GM18511 (cell line): ENCODE measurements around the gene NDUFS6.
"Not testable (repeated sequence)": the region's sequence is repeated elsewhere in the genome, so short reads cannot be mapped to it uniquely, and the experiment has no call there.

Experiments used
- ATAC-seq: cut with Tn5 transposase; IDR thresholded peaks from one replicate; pipeline ENCODE4 v1.9.1; 2021; ENCODE audit warnings: mild to moderate bottlenecking, moderate library complexity; ENCODE audit not compliant: unreplicated experiment

Gene NDUFS6

DNA sequence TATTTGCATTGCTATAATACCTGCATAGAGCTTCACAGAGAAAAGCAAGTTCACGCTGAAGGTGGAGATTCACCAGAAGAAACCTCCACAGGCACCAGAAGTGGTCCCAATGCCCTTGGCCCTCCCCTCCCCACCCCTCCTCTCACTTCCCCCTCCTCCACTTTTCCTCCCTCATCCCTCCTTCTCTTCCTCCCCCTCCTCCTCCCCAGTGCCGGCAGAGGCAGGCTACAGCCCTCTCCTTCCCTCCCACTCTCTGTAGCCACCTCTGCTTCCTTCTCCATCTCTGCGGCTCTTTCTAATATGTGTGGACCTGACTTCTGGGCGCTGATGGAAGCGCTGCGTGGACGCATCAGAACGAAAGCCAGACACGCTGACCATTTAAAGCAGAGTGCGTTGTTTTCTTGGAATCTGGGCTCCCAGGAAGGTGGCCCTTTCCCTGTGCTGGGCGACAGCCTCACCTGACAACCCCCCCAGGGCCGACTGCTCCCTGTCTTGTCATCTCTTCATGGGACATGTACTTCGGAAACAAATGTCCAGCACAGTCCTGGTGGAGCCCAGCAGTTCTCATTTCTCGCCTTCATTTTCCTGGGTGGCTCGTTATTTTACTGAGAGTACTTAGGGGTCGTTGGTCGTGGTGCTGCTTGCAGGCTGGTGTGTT lies 29.5 kb downstream of the NDUFS6 start:
- no peak for ATAC-seq

DNA sequence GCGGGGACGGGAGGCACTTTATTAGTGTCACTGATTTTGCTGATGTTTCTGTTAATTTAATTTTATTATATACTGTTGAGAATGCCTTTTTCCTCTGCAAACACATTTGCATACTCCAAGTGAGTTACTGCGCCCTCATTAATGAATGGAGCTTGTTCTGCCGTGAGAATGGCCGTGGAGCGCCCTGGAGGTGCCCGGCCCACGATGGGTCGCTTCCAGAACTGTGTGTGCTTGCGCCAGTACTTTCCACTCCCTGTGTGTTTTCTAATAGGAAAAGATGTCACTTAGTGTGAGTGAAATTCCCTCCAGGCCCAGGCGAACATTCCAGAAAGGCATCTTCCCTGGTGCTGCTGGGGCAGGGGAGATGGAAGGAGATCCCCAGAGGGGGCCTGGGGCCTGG lies 30.1 kb downstream of the NDUFS6 start:
- ATAC-seq = no peak

DNA sequence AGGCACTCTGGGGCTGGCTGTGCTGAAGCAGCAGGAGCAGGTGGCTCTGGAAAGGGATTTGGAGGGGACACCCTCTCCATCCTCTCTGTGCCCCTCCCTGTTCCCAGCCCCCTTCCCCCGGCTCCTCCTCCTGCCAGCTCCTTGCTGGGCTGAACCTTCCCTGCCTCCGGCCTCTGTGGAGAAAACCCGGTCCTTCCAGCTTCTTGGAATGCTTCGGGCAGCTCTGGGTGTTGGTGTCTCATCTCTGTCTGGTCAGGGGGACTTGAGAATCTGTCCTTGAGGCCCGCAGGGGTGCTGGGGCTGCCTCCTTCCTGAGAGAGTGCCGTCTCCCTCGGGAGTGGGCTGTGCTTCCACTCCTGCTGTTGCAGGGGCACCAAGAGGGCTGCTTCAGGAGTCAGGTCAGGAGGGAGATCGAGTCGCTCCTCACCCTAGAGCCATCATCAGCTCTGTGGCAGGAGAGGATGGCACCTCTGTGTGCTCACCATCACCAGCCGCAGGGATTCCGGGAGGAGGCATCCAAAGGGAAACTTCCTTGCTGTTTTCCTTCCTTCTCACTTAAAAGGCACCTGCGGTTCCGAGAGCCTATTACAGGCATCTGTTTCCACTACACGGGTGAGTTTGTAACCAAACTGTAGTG lies 30.6 kb downstream of the NDUFS6 start:
- ATAC-seq = no peak

DNA sequence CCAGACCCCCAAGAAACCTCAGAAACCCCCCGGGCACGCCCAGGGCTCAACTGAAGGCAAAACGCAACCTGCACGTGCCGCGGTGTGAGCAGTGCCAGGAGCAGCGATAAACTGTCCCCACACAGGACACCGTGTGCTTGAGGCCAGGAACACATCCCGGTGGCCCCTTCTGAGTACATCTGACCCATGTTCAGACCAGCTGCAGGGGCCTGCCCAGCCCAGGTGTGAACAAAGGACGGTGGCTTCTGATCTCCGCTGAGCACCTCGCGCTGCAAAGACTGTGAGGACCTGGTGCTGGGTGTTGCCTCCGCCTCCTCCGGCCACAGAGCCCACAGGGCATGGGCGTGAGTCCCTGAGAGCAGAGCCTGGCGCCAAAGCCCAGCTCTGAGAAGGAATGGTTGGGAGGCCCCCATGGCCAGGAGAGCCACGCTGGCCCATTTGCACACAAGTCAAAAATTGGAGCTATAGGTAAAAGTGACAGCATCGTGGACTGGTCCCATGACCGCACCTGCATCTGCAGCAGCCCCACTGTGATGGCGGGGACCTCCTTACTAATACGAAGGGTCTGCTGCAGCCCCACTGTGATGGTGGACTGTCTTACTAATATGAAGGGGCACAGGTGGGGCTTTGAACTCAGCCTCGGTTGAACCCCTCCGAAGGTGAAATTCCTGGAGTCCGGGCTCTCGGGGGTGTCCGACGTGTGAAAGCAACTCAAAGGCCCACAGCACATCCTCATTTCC lies 31.5 kb downstream of the NDUFS6 start:
- ATAC-seq = no peak

DNA sequence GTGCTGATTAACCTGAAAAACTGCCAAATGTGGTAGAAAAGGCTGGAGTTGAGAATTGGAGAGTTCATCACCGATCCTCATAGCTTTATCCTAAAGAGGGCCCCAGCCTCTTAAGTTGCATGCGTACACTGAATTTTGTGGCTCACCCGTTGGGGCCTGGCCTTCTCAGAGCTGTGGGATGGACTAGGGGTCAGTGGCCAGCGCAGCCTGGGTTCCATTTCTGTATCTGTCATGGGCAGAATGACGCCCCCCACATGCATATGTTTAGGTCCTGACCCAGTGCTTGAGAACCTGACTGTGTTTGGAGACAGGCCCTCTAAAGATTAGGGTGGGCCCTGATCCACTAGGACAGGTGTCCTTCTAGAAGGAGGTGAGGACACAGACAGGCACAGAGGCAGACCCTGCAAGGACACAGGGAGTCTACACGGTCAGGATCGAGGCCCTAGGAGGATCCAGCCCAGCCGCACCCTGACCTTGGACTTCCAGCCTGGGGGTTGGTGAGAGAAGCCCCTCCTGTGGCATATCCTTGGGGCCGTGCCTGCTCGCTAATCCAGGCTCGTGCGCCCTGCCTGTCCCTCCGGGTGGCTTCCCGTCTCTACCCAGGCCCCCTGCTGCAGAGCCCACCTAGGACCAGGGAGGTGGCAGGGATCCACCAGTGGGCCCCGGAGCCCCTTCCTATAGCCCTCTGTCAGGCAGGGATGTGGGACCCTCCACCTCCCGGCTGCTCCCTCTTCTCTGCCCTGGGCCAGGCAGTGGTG lies 32.2 kb downstream of the NDUFS6 start:
- no peak for ATAC-seq

DNA sequence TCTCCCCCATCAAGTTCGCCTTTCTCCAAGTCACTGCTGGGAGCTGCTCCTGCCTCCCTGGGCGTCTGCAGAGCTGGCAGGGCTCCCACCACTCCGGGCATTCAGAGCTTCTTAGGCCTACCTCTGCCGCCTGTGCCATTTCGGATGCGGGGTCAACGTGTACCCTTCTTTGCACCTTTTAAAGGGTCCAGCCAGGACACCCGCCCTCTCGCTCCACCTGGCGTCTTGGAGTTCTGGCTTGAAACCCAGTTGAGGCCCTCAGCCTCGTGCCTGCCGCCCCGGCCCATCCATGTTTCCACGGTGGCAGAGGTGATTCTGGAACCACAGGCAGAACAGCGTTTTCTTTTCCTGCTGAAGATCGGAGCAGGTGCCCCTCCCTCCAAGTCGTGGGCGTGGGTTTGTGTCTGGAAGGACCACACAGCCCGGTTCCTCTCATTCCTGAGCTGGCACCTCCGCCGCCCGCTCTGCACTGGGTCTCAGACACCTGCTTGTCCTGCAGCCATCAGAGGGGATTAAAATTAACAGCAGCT lies 32.9 kb downstream of the NDUFS6 start:
- ATAC-seq = no peak

DNA sequence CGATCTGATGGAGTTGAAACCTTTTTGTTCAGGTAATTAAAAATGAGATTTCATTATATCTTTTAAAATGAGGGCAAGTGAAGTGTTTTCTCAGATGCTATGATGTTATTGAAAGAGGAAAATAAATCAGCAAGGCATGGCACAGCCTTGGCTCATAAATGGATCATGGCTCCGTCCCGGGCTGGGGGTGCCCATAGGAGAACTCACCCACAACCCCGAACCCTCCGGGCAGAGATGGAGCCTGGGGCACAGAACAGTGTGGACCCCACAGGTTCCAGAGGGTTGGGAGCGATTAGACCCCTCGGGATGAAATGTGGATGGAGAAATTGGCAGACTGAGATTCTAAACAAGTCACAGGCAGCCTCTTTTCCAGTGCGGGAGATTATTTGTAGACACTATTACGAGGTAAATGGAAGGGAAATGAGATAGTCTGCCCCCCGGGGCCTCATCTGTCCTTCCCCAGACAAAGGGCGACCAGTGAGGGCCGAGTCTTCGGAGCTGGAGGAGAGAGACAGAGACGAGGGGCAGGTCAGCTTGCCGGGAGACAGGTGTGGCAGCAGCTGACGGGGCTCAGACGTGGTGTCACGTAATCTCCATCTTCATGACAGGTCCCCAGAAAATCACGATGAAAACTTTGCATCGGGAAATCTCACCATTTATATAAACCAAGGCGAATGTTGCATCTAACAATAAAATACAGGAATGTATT lies 33.7 kb downstream of the NDUFS6 start:
- no peak for ATAC-seq

DNA sequence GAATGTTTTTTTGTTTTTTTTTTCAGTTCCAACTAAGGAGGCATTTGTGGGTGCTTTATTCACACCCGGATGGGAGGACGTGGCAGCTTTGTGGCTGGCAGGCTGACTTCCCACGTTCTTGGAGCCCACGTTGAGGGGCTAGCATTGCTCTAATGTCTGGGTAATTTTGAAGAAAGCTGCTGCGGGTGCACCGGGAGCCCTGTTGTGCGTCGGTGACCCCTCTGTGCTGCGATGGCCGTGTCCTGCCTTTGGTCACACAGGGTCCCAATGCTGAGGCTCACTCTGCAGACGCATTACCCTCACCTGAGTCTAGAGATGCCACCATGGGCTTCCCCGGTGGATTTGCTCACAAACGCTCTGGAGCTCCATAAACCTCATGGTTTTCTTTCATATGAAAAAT lies 34.2 kb downstream of the NDUFS6 start:
- ATAC-seq = no peak

DNA sequence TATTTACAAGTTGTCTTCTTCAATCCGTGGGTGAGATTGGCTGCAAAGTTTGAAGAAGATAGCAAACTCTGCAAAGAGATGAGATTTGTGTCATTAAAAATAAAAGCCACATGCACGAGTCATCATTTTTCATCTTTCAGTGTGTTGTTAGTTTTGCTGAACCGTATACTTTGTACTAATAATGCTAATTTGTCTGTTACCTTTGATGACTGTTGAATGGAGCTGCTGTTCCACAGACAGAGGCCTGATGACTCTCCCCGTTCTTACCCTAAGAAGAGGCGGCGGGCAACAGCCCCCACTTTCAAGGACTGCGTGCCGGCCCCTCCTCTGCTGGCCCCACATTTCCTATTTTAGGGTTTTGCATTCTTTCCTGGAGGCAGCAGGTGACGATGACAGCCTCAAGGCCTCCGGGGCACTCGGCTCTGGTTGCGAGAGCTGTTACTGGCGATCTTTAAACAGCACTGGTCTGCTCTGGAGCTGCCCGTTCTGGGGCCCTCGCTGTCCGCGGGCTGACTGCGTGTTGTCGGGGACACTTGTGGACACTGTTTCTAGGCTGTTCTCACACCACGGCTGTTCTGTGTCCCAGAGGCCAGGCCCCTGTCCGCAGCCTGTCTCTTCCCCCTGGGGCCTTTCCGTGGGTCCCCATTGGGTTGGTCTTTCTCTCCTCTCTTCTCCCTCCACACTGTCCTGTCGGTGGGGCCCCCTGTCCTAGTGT lies 35.1 kb downstream of the NDUFS6 start:
- ATAC-seq = no peak

DNA sequence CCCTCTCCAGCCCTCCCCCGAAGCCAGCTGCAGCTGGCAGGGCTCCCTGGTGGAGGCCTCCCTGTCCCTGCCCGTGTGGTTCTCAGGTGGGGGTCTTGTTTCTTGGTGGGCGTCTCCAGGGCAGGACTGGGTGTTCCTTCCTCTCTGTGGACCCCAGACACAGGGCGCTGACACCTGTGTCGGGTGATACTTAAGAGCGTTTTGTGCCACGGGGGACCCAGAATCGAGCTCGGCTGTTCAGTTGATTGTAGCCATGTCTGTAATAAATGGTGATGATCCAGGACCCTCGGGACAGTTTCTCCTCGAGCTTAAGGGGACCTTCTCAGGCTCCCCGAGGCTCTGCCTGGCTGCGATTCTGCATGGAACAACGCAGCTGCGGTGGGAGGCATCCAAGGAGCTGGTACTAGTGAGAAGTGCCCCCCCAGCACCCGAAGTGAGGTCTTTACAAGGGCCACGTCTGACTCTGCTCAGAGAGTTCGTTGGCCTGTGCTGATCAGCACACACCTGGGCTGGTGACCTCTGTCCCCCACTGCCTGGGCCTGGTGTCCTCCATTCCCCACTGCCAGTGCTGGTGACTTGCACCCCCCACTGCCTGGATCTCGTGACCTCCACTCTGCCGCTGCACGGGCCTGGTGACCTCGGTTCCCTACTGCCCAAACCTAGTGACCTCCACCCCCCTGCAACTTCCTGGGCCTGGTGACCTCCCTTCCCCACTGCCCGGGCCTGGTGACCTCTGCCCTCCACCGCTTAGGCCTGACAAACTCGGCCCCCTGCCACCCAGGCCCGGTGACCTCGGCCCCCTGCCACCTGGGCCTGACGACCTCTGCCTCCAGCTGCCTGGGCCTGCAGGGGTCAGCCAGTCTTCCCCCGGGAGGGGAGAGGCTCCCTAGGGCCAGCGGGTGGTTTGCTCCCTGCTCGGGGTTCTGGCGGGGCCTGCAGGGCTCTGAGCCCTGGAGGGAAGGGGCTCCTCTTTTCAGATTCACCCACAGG lies 36.0 kb downstream of the NDUFS6 start:
- ATAC-seq = no peak

DNA sequence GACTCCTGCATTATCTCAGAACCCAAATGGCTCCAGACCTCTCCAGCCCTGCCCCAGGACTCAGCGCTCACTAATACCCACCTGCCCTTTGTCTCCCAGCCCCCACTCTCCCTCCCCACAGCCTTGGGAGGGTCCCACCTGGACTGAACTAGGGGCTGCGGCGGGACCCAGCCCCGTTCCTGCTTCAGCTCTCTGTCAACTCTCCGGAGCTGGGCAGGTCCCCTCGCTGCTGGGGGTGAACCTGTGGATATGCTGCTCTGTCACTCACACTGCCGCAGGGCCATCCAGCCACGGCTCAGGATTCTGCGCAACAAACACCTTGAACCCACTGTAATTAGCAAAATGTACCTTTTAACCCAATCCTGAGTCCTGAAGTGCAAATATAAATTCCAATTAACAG lies 36.8 kb downstream of the NDUFS6 start:
- no peak for ATAC-seq

DNA sequence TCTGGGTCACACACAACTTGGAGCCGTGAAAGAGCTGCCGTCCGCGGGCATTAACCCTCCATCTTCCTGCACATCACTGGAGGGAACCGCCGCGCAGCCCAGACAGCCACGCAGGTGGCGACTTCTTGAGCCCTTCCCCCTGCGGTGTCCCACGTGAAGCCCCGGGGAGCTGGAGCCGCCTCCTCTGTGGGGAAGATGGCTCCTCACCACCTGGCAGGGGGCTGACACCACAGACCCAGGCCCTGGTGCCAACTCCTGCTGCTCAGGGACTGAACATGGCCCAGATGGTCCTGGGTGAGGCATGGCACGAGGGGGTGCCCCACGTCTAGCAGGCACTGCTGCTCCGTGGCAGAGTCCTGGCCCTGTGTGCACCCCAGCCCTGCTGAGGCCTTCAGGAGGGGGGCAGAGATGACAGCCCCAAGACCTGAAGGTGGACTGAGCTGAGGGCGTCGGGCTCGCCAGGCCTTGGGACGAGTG lies 38.9 kb downstream of the NDUFS6 start:
- no peak for ATAC-seq

DNA sequence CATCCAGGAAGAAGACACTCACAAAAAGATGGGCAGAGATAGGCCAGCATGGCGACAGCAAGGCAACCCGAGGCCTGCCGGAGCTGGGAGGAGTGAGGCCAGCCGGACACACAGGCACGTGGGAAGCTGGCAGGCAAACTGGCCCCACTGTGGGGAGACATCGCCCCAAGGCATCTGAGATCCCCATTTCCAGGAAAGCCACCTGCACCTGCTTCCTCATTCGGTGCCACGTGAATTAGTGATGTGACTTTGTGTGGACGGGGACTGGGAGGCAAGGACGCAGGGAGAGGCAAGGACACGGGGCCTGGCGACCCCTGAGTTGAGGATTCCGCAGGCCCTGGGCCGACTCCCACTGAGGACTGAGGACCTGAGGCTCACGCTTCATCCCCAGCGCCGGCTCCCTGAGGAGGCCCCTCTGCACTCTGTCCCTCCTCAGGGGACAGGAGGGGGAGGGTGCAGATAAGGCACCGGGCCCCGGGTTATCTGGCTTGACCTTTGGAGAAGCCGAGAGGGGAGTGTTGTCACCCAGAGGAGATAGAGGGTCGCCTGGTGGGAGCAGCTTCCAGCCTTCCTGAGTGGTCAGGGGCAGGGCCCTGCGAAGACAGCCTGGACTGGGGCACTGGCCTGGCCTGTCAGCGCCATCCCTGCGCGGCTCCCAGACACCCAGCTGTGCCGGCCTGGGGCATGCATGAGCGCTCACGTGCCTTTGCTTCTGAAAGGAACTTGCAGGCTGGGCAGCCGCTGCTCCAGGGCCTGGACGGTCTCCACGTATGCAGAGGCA lies 39.7 kb downstream of the NDUFS6 start:
- ATAC-seq = no peak

DNA sequence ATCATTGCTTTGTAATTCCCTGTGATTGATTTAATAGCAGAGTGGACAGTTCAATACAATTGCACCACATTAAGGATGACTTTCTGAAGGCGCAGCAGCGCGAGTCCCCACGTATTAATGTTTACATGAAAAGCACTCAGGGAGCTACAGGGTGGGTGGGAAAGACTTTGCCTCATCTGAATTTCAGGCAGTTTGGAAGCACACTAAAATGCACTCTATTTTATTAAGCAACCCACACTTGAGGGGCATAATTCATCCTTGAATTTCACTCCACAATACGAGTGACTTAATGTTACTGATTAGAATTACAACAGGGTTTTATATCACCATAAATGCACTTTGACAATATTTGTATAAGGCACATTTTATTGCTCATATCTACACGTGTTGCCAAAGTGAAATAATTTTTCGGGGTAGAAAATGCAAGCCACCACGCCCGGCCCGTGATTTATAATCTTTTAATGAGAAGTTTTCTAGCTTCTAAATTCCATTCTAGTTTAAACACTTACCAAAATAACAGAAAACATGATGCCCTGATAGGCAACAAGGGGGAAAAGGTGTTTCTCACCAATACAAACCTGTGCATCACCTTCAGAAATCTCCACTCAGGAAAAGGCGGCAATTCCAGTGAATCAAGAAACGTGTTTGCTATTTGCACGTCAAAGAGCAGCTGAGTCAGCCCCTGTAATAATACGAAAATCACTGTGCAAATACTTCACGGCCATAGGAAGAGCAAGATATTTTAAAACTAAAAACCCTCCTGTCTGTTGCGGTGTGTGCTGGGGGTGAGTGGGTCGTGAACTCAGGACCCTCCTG lies 41.0 kb downstream of the NDUFS6 start:
- no peak for ATAC-seq

DNA sequence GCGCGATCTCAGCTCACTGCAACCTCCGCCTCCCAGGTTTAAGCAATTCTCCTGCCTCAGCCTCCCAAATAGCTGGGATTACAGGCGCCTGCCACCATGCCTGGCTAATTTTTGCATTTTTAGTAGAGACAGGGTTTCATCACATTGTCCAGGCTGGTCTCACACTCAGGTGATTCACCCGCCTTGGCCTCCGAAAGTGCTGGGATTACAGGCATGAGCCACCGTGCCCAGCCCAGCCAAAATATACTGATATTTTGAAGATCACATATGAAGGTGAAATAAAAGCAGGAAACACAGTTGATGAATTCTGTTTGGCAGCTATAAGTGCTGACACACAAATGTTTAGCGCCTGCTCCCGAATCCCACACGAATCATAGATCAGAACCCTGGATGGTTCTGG lies 42.6 kb downstream of the NDUFS6 start:
- ATAC-seq = not testable (repeated sequence)

DNA sequence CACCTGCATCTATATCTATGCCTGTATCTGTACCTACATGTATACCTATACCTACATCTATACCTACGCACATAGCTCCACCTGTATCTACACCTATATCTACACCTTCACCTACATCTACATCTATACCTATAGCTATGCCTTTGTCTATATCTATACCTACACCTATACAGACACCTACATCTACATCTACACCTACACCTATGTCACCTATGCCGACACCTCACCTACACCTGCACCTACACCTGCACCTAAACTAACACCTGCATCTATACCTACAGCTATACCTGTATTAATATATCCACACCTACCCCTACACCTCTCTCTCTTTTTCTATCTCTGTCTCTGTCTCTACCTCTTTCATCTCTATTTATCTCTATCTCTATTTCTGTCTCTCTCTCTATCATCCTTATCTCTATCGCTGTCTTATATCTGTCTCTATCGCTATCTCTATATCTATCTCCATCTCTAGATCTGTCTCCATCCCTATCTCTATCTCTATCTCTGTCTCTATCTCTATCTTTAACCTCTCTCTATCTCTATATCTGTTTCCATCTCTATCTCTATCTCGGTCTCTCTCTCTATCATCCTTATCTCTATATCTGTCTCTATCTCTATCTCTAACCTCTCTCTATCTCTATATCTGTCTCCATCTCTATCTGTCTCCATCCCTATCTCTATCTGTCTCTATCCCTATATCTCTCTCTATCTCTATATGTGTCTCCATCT lies 43.7 kb downstream of the NDUFS6 start:
- no peak for ATAC-seq
